Choroid plexus epithelial cell (primary cell): ENCODE measurements around the gene ASAP3.
"Not testable (repeated sequence)": the region's sequence is repeated elsewhere in the genome, so short reads cannot be mapped to it uniquely, and the experiment has no call there.

Experiments
- DNase-seq: peaks from one replicate; pipeline ENCODE4 v3.0.0-alpha.2; 2010; ENCODE audit warnings: low read depth
- H3K4me3 ChIP-seq: 2 replicates; pipeline ENCODE4 v1.5.1; 2011; ENCODE audit warnings: low read depth, mild to moderate bottlenecking, control low read depth, low read length, moderate library complexity
- CTCF ChIP-seq: conservative IDR thresholded peaks from 2 replicates; pipeline ENCODE4 v1.5.1; 2011; ENCODE audit warnings: low read depth, mild to moderate bottlenecking, control low read depth, inconsistent platforms, low read length, moderate library complexity

The ASAP3 gene

GRCh38 chr1:23380719-23381118 lies 103.3 kb downstream of the ASAP3 start:
- no peak for DNase-seq
- TF ChIP-seq CTCF: no peak
- no peak overlapping the region for H3K4me3 ChIP-seq

GRCh38 chr1:23380236-23380635 lies 103.7 kb downstream of the ASAP3 start:
- H3K4me3 ChIP-seq, DNase-seq: not testable (repeated sequence)
